ENCODE measurements around the gene TOMM6. TPM values are rescaled to one million over a fixed set of nuclear protein-coding genes. Genes with fewer than 3 reads are reported as not detected.

The TOMM6 gene
- total RNA-seq, 1 experiment from 2014 or later = 239 TPM

DNA sequence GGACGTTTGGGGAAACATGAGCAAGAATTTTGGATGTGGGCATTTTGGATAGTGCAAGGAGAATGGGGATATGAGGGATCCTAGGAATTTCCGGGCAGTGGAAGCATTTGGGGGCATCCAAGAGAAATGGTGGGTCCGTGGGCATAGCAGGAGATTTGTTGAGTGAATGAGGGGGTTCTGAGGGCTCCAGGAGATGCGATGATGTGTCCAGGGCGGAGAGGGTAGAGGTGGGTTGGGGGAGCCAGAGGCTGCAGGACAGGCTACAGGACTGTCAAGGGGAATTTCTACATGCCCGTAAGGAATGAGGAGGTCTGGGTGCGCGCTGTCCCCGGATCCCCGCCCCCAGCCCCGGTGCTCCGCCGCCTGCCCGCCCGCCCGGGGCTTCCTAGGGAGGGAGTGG, 8.2 kb upstream of the TOMM6 start:
- no peaks in the 10 kb centered on the region for H3K79me1 ChIP-seq (ENCODE audit: insufficient read depth, low read depth, low read length, poor library complexity, severe bottlenecking)
- no peak for TF ChIP-seq CTCF (conservative IDR thresholded peaks at IDR 0.05)
- peaks cover 7% of the 10 kb centered on the region; the same call in 1 of the 2 replicates for H3K27me3 ChIP-seq (ENCODE audit: insufficient read depth, low read length)
- H3T11ph ChIP-seq (ENCODE audit: low read length) = no peak overlapping the region
- no peak overlapping the region for H2BK12ac ChIP-seq (ENCODE audit: insufficient read length, low read depth, low read length)
- H3K36me3 Mint-ChIP-seq (ENCODE audit: insufficient read depth in 1 of 3, low read depth in 3 of 3) = peaks cover 3 to 13% (median 9%) of the 10 kb centered on the region in 3 experiments; a peak in 6 of 7 replicates
- H3K23me2 ChIP-seq (ENCODE audit: insufficient read length, low read depth, low read length, poor library complexity, severe bottlenecking) = peaks cover 11% of the 10 kb centered on the region
- H3K4me3 Mint-ChIP-seq = peak overlapping the region; percentile 80 to 91
- peaks cover 40% of the 10 kb centered on the region for H3K27me3 Mint-ChIP-seq (ENCODE audit: low read depth)
- peak overlapping the region; percentile 54 for H3K9ac ChIP-seq (ENCODE audit: extremely low read depth, insufficient read length, low read length)
- H4K91ac ChIP-seq (ENCODE audit: insufficient read length, low read depth, low read length) = no peak overlapping the region
- no peaks in the 10 kb centered on the region for H3K4me1 ChIP-seq (ENCODE audit: insufficient read depth, low read length)
- no peak overlapping the region for H3K27ac ChIP-seq (ENCODE audit: insufficient read length, low read depth, low read length)
- DNase-seq = no peak
- no peak overlapping the region for H3K56ac ChIP-seq (ENCODE audit: insufficient read length, low read depth, low read length)
- H3K79me2 ChIP-seq (ENCODE audit: insufficient read depth, low read length) = no peaks in the 10 kb centered on the region
- no peak overlapping the region for H3K18ac ChIP-seq (ENCODE audit: insufficient read length, low read depth, low read length)
- no peak overlapping the region for H3K4ac ChIP-seq (ENCODE audit: low read depth, low read length)
- H3K23ac ChIP-seq (ENCODE audit: insufficient read length, low read depth, low read length) = no peak overlapping the region
- no peak overlapping the region for H2BK20ac ChIP-seq (ENCODE audit: low read depth, low read length, poor library complexity, severe bottlenecking)
- H2BK15ac ChIP-seq (ENCODE audit: low read depth, low read length) = no peak overlapping the region
- peaks cover 13 to 16% of the 10 kb centered on the region in 2 experiments for H3K4me1 Mint-ChIP-seq
- peak overlapping the region in 1 of 3 experiments; percentile 17; a peak in 1 of 7 replicates for H3K27ac Mint-ChIP-seq
- H2BK5ac ChIP-seq (ENCODE audit: insufficient read length, low read length) = no peak overlapping the region
- H3K14ac ChIP-seq (ENCODE audit: insufficient read depth, low read length) = no peak overlapping the region
- H2AFZ ChIP-seq (ENCODE audit: low read length) = no peak overlapping the region
- H2BK120ac ChIP-seq (ENCODE audit: low read depth, low read length, poor library complexity, severe bottlenecking) = no peak overlapping the region
- no peak overlapping the region for H4K5ac ChIP-seq (ENCODE audit: insufficient read length, low read depth, low read length)
- no peaks in the 10 kb centered on the region for H4K20me1 ChIP-seq (ENCODE audit: control insufficient read depth, insufficient read depth, insufficient read length)
- H3K4me2 ChIP-seq (ENCODE audit: insufficient read depth, insufficient read length, low read length) = peak overlapping the region; percentile 96
- no CpG with 5 or more reads among the region's 16 CpGs for WGBS (ENCODE audit: extremely low coverage, insufficient read length, low lambda C conversion rate)
- no peaks in the 10 kb centered on the region for H3K9me3 ChIP-seq (ENCODE audit: control insufficient read depth, low read depth, low read length)
- H2AK5ac ChIP-seq (ENCODE audit: insufficient read length, low read length) = no peak overlapping the region
- no peak overlapping the region for H4K8ac ChIP-seq (replicated peaks; ENCODE audit: insufficient read length, low read depth, low read length)
- no peaks in the 10 kb centered on the region for H3K9me3 Mint-ChIP-seq
